Activated CD4-positive, alpha-beta T cell treated with anti-CD3 and anti-CD28 coated beads, Interleukin-2, amount 50 U/mL, for 48 hours (primary cell): ENCODE measurements around the gene SEMA3C.

Experiments
- DNase-seq, 2 experiments: peaks; one replicate each; pipeline ENCODE4 v3.0.0-alpha.2; 2020

SEMA3C gene

DNA sequence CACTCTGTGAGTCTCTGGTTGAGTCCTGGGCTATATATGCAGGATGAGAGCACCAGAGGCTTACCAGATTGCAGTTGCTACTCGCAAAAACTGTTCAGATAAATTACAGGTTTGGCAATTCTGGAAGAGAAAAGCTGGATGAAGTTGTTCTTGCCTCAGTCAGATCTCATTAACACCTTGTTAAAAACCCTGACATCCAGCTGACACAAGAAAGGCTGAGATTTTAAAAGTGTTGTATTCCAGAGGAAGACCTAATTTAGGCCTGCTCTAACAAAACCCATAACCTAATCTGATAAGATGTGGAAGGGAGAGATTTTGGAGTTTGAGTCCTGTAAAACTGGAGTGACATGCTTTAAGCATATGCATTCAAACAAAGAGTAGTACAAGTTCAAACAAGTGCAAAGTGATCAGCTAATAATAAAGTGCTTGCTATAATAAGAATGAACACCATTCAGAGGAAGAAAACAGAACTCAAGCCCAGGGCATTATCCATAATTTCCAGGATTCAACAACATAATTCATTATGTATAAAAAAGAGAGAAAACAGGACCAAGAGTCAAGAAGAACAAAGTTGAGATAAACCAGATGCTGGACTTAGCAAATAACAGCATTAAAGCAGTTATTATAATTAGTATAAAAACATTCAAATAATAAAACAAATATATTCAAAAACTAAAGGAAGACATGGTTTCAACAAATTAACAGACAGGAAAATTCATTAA, 144.9 kb downstream of the SEMA3C start:
- DNase-seq, result no peak

DNA sequence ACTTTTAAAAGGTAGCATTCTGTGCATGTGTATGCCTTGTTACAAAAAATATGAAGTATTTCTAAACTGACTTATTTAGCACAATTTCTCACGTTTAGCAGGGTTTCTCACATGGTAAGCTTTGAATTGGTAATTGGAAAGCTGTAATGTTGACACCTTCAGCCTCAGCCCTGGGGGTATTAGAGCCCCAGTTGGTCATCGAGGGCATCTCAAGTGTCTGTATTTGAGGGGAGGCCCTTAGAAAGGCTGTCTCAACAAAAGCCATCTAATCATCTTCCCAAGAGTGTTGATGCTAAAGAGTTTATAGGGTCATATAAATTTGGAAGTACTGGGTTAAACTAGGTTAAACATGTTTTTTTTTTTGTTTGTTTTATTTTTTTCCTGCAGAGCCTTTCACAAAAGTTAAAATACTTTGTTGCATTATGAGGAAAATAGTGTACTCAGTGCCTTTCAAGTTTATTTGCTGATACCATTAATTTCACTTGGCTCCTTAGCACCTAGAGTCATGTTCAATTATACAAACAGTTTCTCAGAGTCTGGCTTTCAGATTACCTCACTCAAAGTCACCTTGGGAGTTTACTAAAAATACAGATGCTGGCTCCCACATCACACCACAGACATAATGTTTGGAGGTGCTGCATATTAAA, 146.4 kb downstream of the SEMA3C start:
- DNase-seq, result no peak

- no peak for DNase-seq
These were observed 147.3 kb downstream of the SEMA3C start for GRCh38 chr7:80771523-80771922.

DNA sequence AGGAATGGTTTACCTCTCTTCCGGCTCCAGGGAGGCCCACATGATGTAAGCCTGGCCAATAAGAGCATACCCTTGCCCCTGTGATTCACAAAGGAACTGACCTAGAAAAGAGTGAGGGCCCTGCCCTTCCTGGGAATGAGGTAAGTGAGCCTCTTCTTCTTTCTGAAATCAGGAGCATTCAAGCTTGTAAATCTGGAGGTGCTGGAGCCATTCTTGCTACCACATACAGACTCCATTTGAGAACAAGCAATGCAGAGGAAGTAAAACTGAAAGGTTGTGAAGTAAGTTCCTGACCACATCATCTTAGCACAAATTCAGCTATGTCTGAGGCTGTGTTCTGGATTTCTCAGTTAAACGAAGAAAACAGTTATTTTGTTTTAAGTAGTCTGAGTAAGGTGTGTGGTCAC, 148.2 kb downstream of the SEMA3C start:
- no peak for DNase-seq

DNA sequence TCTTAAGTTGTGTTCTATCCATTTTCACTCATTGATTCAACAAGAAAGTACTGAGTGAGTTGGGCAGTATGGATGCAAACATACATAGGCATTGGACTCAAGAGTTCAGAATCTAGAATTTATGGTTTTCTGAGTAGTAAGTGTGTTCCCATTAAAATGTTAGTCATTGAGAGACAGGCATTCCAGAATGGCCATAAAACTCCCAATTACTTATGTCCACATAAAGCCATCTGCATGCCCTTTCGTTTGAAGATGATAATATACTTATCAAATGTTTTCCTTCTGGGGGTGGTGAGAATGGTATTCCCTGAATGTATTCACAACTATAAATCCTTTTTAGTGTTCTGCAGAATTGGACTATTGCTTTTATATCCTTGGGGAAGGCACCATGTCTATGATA, 148.8 kb downstream of the SEMA3C start:
- no peak for DNase-seq

DNA sequence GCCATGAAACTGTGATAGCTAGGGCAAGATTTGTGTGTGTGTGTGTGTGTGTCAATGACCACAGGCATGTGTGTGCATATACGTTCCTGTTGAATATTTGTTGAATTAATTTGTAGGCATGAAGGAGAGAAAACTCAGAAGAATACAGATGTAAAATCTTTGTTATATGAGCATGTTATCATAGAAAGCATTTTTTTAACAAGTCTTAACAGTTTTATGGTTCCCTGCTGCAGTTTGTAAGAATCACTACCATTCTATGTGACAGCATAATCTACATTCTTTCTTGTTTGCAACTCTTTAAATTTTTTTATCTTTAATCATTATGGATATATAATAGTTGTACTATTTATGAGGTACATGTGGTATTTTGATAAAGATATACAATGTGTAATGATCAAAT, 150.1 kb downstream of the SEMA3C start:
- no peak for DNase-seq

DNA sequence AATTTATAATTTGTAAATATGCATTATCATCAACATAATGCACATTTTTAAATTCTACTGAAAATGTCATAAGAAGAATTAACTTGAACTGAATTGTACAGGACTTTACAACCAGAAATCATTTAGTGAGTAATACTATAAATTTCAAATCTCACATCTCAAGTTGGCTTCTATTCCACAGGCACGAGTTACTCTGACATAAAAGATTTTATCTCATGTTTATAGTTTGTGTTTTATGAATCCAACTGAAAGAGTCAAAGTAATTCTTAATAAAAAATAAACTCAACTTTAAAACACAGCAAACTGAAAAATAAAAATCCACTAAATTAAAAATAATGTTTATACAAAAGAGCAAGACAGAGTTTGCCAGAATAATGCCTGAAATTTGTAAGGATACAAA, 151.2 kb downstream of the SEMA3C start:
- no peak for DNase-seq

DNA sequence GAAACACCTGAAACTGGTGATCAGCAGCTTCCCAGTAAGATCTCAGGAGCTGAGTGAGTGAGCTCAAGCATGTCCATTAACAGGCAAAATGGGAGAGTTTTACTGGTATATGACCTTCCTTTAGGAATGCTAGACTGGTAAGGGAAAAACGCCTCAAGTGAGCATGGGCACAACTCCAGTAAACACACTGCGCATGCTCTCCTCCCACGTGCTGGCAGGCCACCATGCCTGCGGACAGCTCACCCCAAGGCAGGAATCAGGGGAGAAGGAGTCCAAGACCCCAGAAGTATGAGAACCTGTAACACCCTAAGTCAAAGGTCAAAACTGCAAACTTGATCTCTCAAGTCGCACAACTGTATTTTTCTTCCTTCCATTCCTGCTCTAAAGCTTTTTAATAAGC, 152.1 kb downstream of the SEMA3C start:
- DNase-seq, result no peak

DNA sequence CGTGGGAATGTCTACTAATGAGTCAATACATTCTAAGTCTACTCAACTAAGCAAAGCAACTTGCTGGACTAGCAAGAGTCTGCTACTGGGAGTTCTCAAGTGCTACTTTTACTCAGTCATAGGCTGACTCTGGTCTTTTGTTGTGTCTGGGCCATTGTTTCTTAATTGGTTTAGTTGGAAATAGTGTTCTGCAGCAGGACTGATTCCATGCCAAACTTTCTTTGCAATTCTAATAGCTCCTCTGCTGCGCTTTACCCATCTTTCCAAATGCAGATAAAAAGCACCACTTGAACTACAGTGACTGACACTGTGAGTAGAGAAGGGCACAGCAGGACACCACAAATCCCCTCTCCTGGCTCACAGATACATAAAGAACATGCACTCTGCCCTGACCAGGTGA, 154.7 kb downstream of the SEMA3C start:
- DNase-seq, result no peak

DNA sequence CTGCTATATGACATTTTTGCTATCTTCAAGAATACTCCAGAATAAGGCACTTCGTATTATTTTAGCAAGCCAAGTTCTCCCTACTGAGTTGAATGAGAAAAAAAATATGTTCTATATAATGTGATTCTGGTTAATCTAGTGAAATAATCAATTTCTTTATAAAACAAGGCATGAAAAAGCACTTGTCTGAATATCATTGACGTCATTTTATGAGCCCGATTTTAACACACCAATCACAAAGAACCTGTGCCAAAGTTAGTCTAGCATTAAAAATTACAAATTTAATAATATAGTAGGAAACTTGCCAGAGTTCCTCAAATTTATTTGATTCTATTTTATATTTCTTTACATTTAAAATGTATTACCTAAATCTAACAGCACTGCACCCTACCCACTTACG, 155.1 kb downstream of the SEMA3C start:
- DNase-seq, result no peak

- DNase-seq, result no peak
These were observed 155.6 kb downstream of the SEMA3C start for GRCh38 chr7:80763289-80763688.

- no peak for DNase-seq
These were observed 158.6 kb downstream of the SEMA3C start for GRCh38 chr7:80760292-80760691.

- no peak for DNase-seq
These were observed 165.7 kb downstream of the SEMA3C start for GRCh38 chr7:80752954-80753690.

DNA sequence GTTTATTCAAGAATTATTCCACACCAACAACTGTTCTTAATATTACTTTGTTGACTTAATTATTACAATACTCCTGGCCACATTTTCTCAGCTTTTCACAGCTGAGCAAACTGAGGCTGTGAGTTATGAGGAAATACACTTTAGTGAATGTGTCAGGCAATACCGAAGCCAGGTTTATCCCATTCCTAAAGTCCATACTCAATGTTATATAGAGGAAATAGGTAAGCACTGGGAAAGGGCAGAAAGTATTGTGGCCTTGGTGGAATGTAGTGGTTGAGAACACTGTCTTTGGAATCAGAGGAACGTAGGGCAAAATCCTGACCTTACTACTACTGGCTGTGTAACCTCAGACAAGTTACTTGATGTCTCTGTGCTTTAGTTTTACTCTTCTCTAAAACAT, 169.6 kb downstream of the SEMA3C start:
- no peak for DNase-seq

- no peak for DNase-seq
These were observed 170.3 kb downstream of the SEMA3C start for GRCh38 chr7:80748363-80749042.

GRCh38 chr7:80740778-80741545, 177.9 kb downstream of the SEMA3C start:
- DNase-seq, result no peak

DNA sequence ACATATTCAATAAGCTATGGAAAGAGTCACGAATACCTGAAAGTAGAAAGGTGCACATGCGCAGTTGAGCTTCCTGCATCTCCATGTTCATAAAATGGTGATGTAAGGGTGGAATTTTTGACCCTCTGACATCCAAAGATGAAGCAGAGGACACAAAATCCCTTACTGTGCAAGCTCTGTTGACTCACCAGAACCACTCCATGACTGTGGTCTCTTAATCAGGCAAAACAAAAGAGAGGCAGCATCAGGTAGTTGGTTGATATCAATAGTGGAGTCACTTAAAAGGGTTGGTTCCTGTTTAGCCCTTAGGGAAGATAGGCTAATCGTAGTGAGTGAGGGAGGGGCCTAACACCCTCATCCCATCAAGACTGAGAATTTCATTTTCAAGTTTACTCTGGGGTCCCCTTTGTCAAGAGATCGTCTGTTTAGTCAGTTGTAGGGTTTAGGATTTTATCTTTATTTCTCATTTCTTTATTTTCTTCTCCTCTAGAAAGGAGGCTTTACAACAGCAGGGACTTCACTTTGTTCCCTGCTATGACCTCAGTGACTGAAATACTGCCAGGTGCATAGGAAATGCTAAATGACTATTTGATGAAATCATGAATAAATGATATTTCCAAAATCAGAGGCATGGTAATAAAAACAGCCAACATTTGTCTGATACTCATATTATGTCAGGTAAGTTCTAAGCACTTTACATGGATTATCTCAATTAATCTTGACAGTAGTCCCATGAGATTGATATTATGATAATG, 182.3 kb downstream of the SEMA3C start:
- no peak for DNase-seq

GRCh38 chr7:80735330-80735729, 183.5 kb downstream of the SEMA3C start:
- no peak for DNase-seq

- no peak for DNase-seq
These were observed 184.8 kb downstream of the SEMA3C start for GRCh38 chr7:80734011-80734410.

DNA sequence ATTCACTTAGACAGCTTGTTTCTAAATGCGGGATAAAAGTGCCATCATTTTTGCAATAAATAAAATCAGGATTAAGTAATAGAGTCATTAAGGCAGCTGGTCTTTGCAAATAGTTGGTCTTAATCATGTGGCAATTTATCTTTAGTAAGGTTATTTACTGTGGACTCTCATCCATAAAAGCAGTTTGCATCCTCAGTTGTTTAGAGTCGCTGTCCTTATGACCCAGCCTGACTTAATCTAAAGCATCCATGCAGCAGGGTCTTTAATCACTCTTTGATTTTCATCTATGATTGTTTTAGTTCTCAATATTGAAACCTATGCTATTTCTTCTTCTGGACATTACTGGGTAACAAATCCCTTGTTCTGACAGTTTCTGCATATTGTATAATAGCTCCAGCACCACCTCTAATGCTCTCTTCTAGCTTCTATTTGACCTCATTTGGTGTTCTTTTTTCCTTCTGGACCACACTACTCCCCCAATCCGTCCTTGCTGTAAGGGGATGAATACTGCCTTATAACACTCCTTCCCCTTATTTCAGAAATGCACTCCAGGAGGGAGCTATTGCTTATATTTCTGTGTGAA, 185.4 kb downstream of the SEMA3C start:
- DNase-seq, result no peak

GRCh38 chr7:80732630-80733029, 186.2 kb downstream of the SEMA3C start:
- no peak for DNase-seq

DNA sequence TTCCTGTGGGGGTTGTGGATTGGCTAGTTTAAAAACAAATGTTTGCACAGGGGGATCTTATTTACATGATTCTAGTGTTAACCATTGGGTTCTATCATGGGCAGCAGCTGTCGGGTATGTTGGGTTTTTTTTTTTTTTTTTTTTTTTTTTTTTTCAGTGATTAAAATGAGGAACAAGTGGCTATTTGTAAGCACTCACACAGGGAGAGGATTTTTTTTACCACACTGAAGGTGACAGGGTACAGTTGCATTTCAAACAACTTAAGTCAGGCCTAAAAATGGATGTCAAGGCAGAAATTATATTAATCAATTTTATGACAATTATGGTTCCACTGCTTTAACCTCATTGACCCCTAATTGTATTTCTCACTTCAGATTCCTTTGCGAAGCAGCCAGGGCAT, 187.6 kb downstream of the SEMA3C start:
- no peak for DNase-seq
